H1 (cell line): ENCODE data around the gene CD247. TPM values are rescaled to one million over a fixed set of nuclear protein-coding genes. Genes with fewer than 3 reads are reported as not detected.

Source experiments
- CTCF ChIA-PET: fragments of 300-600 bp; sonication (Branson Sonifier 250); formaldehyde crosslinking; loops from one replicate; lab custom pipeline; 2021; ENCODE audit not compliant: partially characterized antibody; lab: Charles Lee
- POLR2A ChIA-PET: fragments of 300-600 bp; sonication (Branson Sonifier 250); formaldehyde crosslinking; loops from one replicate; lab custom pipeline; 2021; ENCODE audit warnings: inconsistent platforms; ENCODE audit not compliant: partially characterized antibody; lab: Charles Lee
- DNase-seq, 2 experiments: peaks; one replicate each; pipeline versions ENCODE4 v3.0.0 to v3.0.0-alpha.2; 2010 to 2022; ENCODE audit warnings: low spot score in 2 of 2, low read depth in 1 of 2, mixed read lengths in 1 of 2
- FAIRE-seq: peaks from 2 replicates; lab custom pipeline; 2011; peaks lifted over from hg19 to GRCh38; lab: Jason Lieb, UNC
- H2AFZ ChIP-seq: 2 replicates; pipeline ENCODE4 v1.8.1; 2012; ENCODE audit warnings: low read length, inconsistent platforms
- H2AK5ac ChIP-seq: 2 replicates; pipeline ENCODE4 v1.6.1; 2013; ENCODE audit warnings: low read depth, low read length
- H2BK120ac ChIP-seq: replicated peaks from 2 replicates; pipeline ENCODE3; 2013; ENCODE audit warnings: low read depth, low read length, inconsistent platforms
- H2BK12ac ChIP-seq: 2 replicates; pipeline ENCODE4 v1.6.1; 2013; ENCODE audit warnings: low read depth, low read length
- H2BK15ac ChIP-seq: 2 replicates; pipeline ENCODE4 v1.6.1; 2013; ENCODE audit warnings: low read length
- H2BK20ac ChIP-seq: 2 replicates; pipeline ENCODE4 v1.6.1; 2013; ENCODE audit warnings: low read length
- H2BK5ac ChIP-seq: 2 replicates; pipeline ENCODE4 v1.6.1; 2013; ENCODE audit warnings: low read depth, low read length
- H3K14ac ChIP-seq: 2 replicates; pipeline ENCODE4 v1.6.1; 2013; ENCODE audit warnings: inconsistent platforms; ENCODE audit not compliant: insufficient read length
- H3K18ac ChIP-seq: 2 replicates; pipeline ENCODE4 v1.6.1; 2013; ENCODE audit warnings: low read length; ENCODE audit errors: extremely low read depth
- H3K23ac ChIP-seq: 2 replicates; pipeline ENCODE4 v1.6.1; 2013; ENCODE audit warnings: inconsistent platforms; ENCODE audit not compliant: insufficient read length
- H3K23me2 ChIP-seq: 2 replicates; pipeline ENCODE4 v1.6.1; 2013; ENCODE audit warnings: low read depth, low read length
- H3K27ac ChIP-seq: 2 replicates; pipeline ENCODE4 v1.6.1; 2011; ENCODE audit warnings: low read depth, low read length, inconsistent platforms
- H3K27me3 ChIP-seq, 4 experiments: replicated peaks in 1 of 4; 1 replicate in 1 of 4; 2 replicates in 3 of 4; pipeline versions ENCODE4 v1.6.1 to v1.8.1; 2011 to 2013; ENCODE audit warnings: low read length in 3 of 4, mild to moderate bottlenecking in 3 of 4, inconsistent platforms in 2 of 4, mixed read lengths in 2 of 4, moderate library complexity in 1 of 4; ENCODE audit not compliant: control insufficient read depth in 3 of 4, insufficient read depth in 3 of 4; ENCODE audit errors: extremely low read depth in 1 of 4
- H3K36me3 ChIP-seq, 4 experiments: 2 replicates each; pipeline versions ENCODE4 v1.6.1 to v1.8.1; 2011 to 2013; ENCODE audit warnings: mild to moderate bottlenecking in 4 of 4, low read length in 3 of 4, moderate library complexity in 2 of 4, control low read depth in 1 of 4, inconsistent platforms in 1 of 4; ENCODE audit not compliant: insufficient read depth in 4 of 4, control insufficient read depth in 2 of 4
- H3K4ac ChIP-seq: replicated peaks from 2 replicates; pipeline ENCODE3; 2013; ENCODE audit warnings: low read length, low read depth, mixed read lengths, inconsistent platforms; ENCODE audit not compliant: insufficient read length
- H3K4me1 ChIP-seq, 4 experiments: replicated peaks in 1 of 4; 1 replicate in 1 of 4; 2 replicates in 3 of 4; pipeline versions ENCODE4 v1.6.1 to v1.8.1; 2011 to 2013; ENCODE audit warnings: low read length in 3 of 4, inconsistent platforms in 2 of 4, mixed read lengths in 1 of 4; ENCODE audit not compliant: insufficient read depth in 4 of 4, control insufficient read depth in 3 of 4
- H3K4me2 ChIP-seq, 2 experiments: 2 replicates each; pipeline versions ENCODE4 v1.6.1 to v1.8.1; 2011 to 2013; ENCODE audit warnings: low read depth in 2 of 2, low read length in 2 of 2, control low read depth in 1 of 2, inconsistent platforms in 1 of 2, mild to moderate bottlenecking in 1 of 2; ENCODE audit not compliant: insufficient read depth in 1 of 2
- H3K4me3 ChIP-seq, 4 experiments: fragments of 200-600, 300-600 bp in 1 of 4; sonication (generic), shearing (Covaris generic), sonication (Bioruptor Twin) in 1 of 4; 2 replicates each; pipeline versions ENCODE4 v1.5.1 to v1.8.1; 2011 to 2016; ENCODE audit warnings: low read length in 4 of 4, low read depth in 3 of 4, control low read depth in 2 of 4, inconsistent platforms in 2 of 4, mild to moderate bottlenecking in 2 of 4, mixed read lengths in 1 of 4, moderate library complexity in 1 of 4; ENCODE audit not compliant: insufficient read depth in 2 of 4; ENCODE audit errors: extremely low read depth in 1 of 4
- H3K56ac ChIP-seq: replicated peaks from 2 replicates; pipeline ENCODE3; 2013; ENCODE audit warnings: low read depth, mild to moderate bottlenecking, mixed read lengths, low read length, inconsistent platforms; ENCODE audit not compliant: insufficient read length
- H3K79me1 ChIP-seq: 2 replicates; pipeline ENCODE4 v1.6.1; 2013; ENCODE audit warnings: low read depth, low read length, control low read depth
- H3K79me2 ChIP-seq, 2 experiments: 2 replicates each; pipeline versions ENCODE4 v1.6.1 to v1.8.1; 2012 to 2013; ENCODE audit warnings: low read length in 2 of 2, mild to moderate bottlenecking in 2 of 2, inconsistent platforms in 1 of 2; ENCODE audit not compliant: insufficient read depth in 2 of 2, control insufficient read depth in 1 of 2
- H3K9ac ChIP-seq, 4 experiments: replicated peaks in 1 of 4; 1 replicate in 1 of 4; 2 replicates in 3 of 4; pipeline versions ENCODE4 v1.6.1 to v1.8.1; 2011 to 2013; ENCODE audit warnings: low read depth in 3 of 4, low read length in 3 of 4, control low read depth in 2 of 4, mild to moderate bottlenecking in 2 of 4, moderate library complexity in 2 of 4, inconsistent platforms in 1 of 4; ENCODE audit errors: extremely low read depth in 1 of 4
- H3K9me3 ChIP-seq, 2 experiments: 2 replicates each; pipeline versions ENCODE4 v1.6.1 to v1.8.1; 2012 to 2013; ENCODE audit warnings: mild to moderate bottlenecking in 2 of 2, moderate library complexity in 2 of 2, control low read depth in 1 of 2, inconsistent platforms in 1 of 2, low read depth in 1 of 2, low read length in 1 of 2, mixed read lengths in 1 of 2; ENCODE audit not compliant: insufficient read depth in 2 of 2
- H4K20me1 ChIP-seq, 2 experiments: replicated peaks in 1 of 2; 2 replicates each; pipeline versions ENCODE3 to v1.8.1; 2011 to 2013; ENCODE audit warnings: inconsistent platforms in 2 of 2, low read length in 2 of 2, mild to moderate bottlenecking in 1 of 2; ENCODE audit not compliant: insufficient read depth in 2 of 2, control insufficient read depth in 1 of 2
- H4K5ac ChIP-seq: 2 replicates; pipeline ENCODE4 v1.6.1; 2013; ENCODE audit warnings: low read length, low read depth, mixed read lengths, inconsistent platforms; ENCODE audit not compliant: insufficient read length
- H4K8ac ChIP-seq: 2 replicates; pipeline ENCODE4 v1.8.0; 2013; ENCODE audit warnings: mild to moderate bottlenecking, moderate library complexity, low read length, inconsistent platforms; ENCODE audit not compliant: insufficient read depth; ENCODE audit errors: extremely low read depth
- H4K91ac ChIP-seq: replicated peaks from 2 replicates; pipeline ENCODE3; 2013; ENCODE audit warnings: low read length, mixed read lengths, inconsistent platforms; ENCODE audit not compliant: insufficient read length
- CHD2 ChIP-seq: IDR thresholded peaks from 2 replicates; pipeline ENCODE4 v1.6.1; 2012; ENCODE audit warnings: low read length, improper control_type of control experiment
- EGR1 ChIP-seq: IDR thresholded peaks from 2 replicates; pipeline ENCODE4 v1.6.1; 2011; ENCODE audit warnings: low read depth, low read length, borderline replicate concordance
- FOSL1 ChIP-seq: IDR thresholded peaks from 2 replicates; pipeline ENCODE4 v1.6.1; 2011; ENCODE audit warnings: mild to moderate bottlenecking, low read depth, low read length, moderate library complexity; ENCODE audit not compliant: insufficient read depth
- GTF2F1 ChIP-seq: IDR thresholded peaks from 2 replicates; pipeline ENCODE4 v1.6.1; 2012; ENCODE audit warnings: low read depth, low read length, improper control_type of control experiment, borderline replicate concordance
- JUN ChIP-seq: IDR thresholded peaks from 2 replicates; pipeline ENCODE4 v1.6.1; 2011; ENCODE audit warnings: low read depth, mild to moderate bottlenecking, improper control_type of control experiment, low read length
- NRF1 ChIP-seq: IDR thresholded peaks from 2 replicates; pipeline ENCODE4 v1.6.1; 2011; ENCODE audit warnings: mild to moderate bottlenecking, low read depth, low read length, improper control_type of control experiment
- PHF8 ChIP-seq: fragments of 200-600 bp; sonication (generic); conservative IDR thresholded peaks from 2 replicates; pipeline ENCODE4 v1.7.1; 2012; ENCODE audit warnings: low read depth, mild to moderate bottlenecking, inconsistent platforms, low read length, moderate library complexity
- POLR2AphosphoS5 ChIP-seq: IDR thresholded peaks from 2 replicates; pipeline ENCODE4 v1.6.1; 2011; ENCODE audit warnings: low read depth, low read length
- RXRA ChIP-seq: IDR thresholded peaks from 2 replicates; pipeline ENCODE4 v1.6.1; 2011; ENCODE audit warnings: low read depth, mild to moderate bottlenecking, low read length, moderate library complexity; ENCODE audit not compliant: insufficient read depth
- SIX5 ChIP-seq: IDR thresholded peaks from 2 replicates; pipeline ENCODE4 v1.6.1; 2011; ENCODE audit warnings: mild to moderate bottlenecking, low read depth, low read length
- WGBS, 2 experiments: shearing (Covaris generic) in 1 of 2; methylation state at CpG; one replicate each; pipeline versions ENCODE4 v1.1.6 to v1.1.7; 2013 to 2015; ENCODE audit warnings: low lambda C conversion rate in 2 of 2, mixed read lengths in 2 of 2, inconsistent platforms in 1 of 2, low coverage in 1 of 2, missing lambda C conversion rate in 1 of 2; ENCODE audit not compliant: insufficient replicate concordance in 2 of 2, insufficient coverage in 1 of 2, insufficient read length in 1 of 2; ENCODE audit errors: extremely low coverage in 1 of 2, missing lambda C conversion rate in 1 of 2; 5-methylcytosine and 5-hydroxymethylcytosine counted together
- polyA plus RNA-seq, 7 experiments: library from polyadenylated mRNA; depleted of rRNA in 3 of 7; stranded (reverse) in 5 of 7; unstranded in 2 of 7; fragments of >200 nt in 5 of 7; fragments of 200-250 nt in 2 of 7; gene quantifications; 1 replicate in 5 of 7; 2 replicates in 1 of 7; 4 replicates in 1 of 7; pipeline versions ENCODE4 v1.2.1 to v1.2.3, GENCODE V29; 2011 to 2013; ENCODE audit warnings: missing spikeins in 2 of 7, mixed read lengths in 2 of 7
- total RNA-seq: library from RNA; stranded (reverse); fragmentation: NEBNext Ultra II Directional; extraction: Animal tissue kit (Norgen Biotek cat#: 25700); gene quantifications from 2 replicates; pipeline ENCODE4 v1.2.1, GENCODE V29; 2021
- TF ChIP-seq, protein P1 (sequence below): IDR thresholded peaks from 2 replicates; pipeline ENCODE4 v1.6.1; 2012; ENCODE audit warnings: low read length, inconsistent platforms
- TF ChIP-seq, protein P2 (sequence below): IDR thresholded peaks from 2 replicates; pipeline ENCODE4 v1.6.1; 2011; ENCODE audit warnings: low read depth, mild to moderate bottlenecking, low read length; ENCODE audit not compliant: insufficient read depth

Gene CD247
- total and polyA plus RNA-seq, 2 of the 8 experiments (the other 6 are each of a cell fraction or from before 2014, with no cell fraction given), result 2.0 to 2.2 TPM

DNA sequence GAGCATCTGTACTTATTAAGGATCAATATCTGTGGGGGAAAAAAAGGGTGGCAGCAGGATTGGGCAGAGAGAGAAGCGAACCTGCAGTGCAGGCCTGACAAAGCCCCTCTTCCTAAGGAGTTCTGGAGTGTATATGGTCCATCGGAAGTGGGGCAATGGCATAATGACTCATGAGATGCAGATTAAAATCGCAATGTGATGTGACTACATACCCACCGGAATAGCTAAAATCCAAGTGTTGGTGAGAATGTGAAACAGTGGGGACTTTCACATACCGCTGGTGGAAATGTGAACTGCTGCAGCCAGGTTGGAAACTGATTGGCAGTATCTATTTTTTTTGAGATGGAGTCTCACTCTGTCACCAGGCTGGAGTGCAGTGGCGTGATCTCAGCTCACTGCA is 43.4 kb upstream of the CD247 start:
- no peaks in the 10 kb centered on the region for H3K79me2 ChIP-seq
- no peak overlapping the region for H4K8ac ChIP-seq
- no peak overlapping the region for H3K18ac ChIP-seq
- ChIA-PET CTCF (interaction anchor here (0.6 to 5.4 kb wide), 4 partner anchors 25 to 277 kb away, joined by 3 to 26 read pairs (median 3); no protein-coding TSS in a partner anchor), POLR2A (interaction anchor here (4.9 kb wide), 1 partner anchor 9 kb away, joined by 32 read pairs; the partner anchor contains the start of gene CREG1)
- no peak overlapping the region for H3K56ac ChIP-seq
- H3K9me3 ChIP-seq, result no peaks in the 10 kb centered on the region
- no peaks in the 10 kb centered on the region for H3K23me2 ChIP-seq
- H3K4me1 ChIP-seq, result no peaks in the 10 kb centered on the region
- no peak overlapping the region for H3K4me2 ChIP-seq
- no peak overlapping the region for H2AFZ ChIP-seq
- H3K36me3 ChIP-seq, result no peaks in the 10 kb centered on the region
- no peak overlapping the region for H3K9ac ChIP-seq
- no peaks in the 10 kb centered on the region for H4K20me1 ChIP-seq
- H3K14ac ChIP-seq, result no peak overlapping the region
- no peak overlapping the region for H4K5ac ChIP-seq
- H2AK5ac ChIP-seq, result no peak overlapping the region
- no peak overlapping the region for H2BK20ac ChIP-seq
- no peak overlapping the region for H2BK15ac ChIP-seq
- no peak overlapping the region for H3K23ac ChIP-seq
- H3K79me1 ChIP-seq, result no peaks in the 10 kb centered on the region
- no peak overlapping the region for H2BK12ac ChIP-seq
- no peak overlapping the region for H2BK120ac ChIP-seq
- H3K27me3 ChIP-seq, result no peaks in the 10 kb centered on the region
- H4K91ac ChIP-seq, result no peak overlapping the region
- H3K4me3 ChIP-seq, result no peak overlapping the region
- H3K4ac ChIP-seq, result no peak overlapping the region
- DNase-seq (no peak), FAIRE-seq (no peak)
- no peak overlapping the region for H2BK5ac ChIP-seq
- H3K27ac ChIP-seq, result no peak overlapping the region
- 92% methylated on average over 6 of the region's 6 CpGs; no CpG with 5 or more reads in 1 of the 2 experiments for WGBS, 2 experiments
- TF ChIP-seq SIX5 (no peak), CHD2 (no peak), EGR1 (no peak), RXRA (no peak), NRF1 (no peak), PHF8 (no peak), FOSL1 (no peak), GTF2F1 (no peak), JUN (no peak), POLR2AphosphoS5 (no peak)
- TF ChIP-seq, protein P1, sequence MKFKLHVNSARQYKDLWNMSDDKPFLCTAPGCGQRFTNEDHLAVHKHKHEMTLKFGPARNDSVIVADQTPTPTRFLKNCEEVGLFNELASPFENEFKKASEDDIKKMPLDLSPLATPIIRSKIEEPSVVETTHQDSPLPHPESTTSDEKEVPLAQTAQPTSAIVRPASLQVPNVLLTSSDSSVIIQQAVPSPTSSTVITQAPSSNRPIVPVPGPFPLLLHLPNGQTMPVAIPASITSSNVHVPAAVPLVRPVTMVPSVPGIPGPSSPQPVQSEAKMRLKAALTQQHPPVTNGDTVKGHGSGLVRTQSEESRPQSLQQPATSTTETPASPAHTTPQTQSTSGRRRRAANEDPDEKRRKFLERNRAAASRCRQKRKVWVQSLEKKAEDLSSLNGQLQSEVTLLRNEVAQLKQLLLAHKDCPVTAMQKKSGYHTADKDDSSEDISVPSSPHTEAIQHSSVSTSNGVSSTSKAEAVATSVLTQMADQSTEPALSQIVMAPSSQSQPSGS, result no peak
- TF ChIP-seq, protein P2, sequence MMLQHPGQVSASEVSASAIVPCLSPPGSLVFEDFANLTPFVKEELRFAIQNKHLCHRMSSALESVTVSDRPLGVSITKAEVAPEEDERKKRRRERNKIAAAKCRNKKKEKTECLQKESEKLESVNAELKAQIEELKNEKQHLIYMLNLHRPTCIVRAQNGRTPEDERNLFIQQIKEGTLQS, result no peak
